Measurements from ENCODE around the gene HMX3.

Gene HMX3

DNA sequence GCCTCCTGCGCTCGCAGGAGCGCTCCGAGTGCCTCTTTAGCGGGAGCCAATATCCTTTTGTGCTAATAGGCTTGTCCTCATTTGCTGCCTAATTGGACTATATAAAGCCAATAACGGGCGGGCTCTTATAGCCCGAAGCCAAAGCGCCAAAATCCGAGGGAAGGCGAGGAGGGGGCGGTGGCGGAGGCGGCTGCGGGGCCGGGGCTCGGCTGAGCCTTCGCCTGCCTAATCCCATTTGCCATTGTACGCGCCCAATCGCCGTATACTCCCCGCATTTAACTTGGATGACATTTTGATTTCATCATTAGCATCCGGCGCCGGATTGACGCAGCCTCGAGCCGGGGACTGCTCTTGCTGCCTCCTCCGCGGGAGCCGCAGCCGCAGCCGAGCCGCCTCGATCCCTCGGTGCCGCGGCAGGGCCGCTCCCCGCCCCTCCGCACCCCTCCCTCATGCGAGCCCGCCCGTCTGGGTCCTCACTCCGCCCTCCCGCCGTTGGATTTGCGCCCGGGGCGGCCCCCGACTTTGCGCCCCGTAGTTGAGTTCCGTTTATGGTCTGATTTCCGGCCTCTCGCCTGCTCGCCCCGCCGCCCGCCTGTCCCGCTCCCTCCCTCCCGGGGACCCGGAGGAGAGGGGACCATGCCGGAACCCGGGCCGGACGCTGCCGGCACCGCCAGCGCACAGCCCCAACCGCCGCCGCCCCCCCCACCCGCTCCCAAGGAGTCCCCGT lies at the start of gene HMX3:
HMX3 (plus strand) TSS at position 556 of the 727 bp plus-strand sequence; CDS start at position 637, 81 bp downstream.
- no peak for DNase-seq

DNA sequence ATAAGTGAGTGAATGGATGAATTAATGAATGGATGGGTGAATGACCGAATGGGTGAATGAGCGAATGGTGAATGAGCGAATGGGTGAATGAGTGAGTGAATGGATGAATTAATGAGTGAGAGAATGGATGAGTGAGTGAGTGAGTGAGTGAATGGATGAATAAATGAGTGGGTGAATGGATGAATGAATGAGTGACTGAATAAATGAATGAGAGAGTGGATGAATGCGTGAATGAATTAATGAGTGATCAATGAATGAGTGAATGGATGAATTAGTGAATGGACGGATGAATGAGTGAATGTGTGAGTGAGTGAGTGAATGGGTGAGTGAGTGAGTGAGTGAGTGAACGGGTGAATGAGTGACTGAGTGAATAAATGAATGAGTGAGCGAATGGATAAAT lies 49.5 kb upstream of the HMX3 start:
- no peak for DNase-seq

GRCh38 chr10:123087348-123087747 lies 48.4 kb upstream of the HMX3 start:
- no peak for DNase-seq

- no peak for DNase-seq
Observed at GRCh38 chr10:123087786-123088185, 48.0 kb upstream of the HMX3 start.

DNA sequence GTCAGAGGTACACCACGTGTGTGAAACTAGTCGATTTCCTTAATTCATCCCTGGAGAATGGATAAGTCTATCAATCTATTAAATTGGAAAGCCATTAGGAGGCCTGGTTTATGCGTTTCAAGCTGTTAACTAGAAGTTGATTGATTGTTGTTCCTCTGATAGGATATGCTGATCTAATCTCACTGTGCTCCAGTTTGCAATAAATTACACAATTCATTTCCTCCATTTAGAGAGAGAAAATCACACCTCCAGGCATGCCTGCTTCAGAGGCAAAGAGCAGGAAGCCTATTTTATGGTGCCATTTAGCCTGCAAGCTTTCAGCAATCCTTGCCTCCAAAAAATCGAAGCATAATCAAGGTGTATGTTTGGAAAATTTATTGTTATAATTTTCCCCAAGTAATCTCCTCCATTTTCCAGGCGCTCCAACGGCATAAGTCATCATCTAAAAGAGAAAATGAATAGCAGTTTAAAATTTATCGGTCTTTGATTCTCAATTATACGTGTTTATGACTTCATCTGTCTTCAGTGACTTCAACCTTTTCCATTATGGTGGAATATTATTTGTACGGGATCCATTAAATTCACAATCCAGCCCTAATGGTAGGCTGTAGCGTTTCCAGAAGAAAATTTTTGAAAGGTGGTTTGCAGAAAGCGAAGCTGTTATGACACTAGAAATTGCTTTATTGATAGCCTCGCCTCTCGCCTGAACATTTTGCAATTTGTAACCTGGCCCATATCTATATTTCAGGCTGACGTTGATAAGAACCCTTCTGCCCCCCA lies 42.9 kb upstream of the HMX3 start:
- no peak for DNase-seq

DNA sequence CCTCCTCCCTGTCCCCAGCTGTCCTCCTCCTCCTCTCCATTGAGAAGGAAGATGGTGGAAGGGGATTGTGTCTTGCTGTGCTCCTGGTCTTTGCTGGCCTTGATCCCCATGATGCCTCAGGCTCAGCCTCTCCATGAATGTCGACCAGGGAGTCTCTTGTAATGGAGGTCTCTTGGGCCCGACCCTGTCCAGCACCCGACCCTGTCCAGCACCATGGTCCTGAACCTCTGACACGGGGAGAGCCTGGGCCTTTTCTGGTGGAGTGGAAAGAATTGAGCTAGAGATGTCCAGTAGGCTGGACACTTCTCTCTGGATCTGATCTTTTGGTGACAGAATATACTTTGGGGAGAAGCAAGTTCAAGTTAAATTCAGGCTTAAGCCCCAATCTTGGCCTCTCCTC lies 42.3 kb upstream of the HMX3 start:
- no peak for DNase-seq

DNA sequence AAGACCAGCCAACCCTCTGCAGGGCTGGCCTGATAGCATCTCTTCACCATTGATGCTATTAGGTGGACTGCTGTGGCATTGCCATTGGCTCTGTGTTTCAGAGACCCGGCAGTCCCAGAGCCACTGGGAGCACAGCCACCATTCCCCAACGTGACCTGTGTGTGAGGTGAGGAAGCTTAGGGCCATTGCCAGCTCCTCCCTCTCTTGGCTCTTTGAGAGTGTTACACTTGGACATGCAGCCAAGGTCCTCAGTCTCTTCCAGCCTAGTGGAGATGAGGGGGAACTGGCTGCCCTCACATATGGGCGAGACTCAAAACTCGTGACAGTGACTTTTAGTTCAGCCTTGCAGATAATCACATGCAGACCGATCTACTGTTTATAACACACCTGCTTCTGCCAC lies 39.3 kb upstream of the HMX3 start:
- no peak for DNase-seq

GRCh38 chr10:123097039-123097438 lies 38.7 kb upstream of the HMX3 start:
- DNase-seq: no peak

DNA sequence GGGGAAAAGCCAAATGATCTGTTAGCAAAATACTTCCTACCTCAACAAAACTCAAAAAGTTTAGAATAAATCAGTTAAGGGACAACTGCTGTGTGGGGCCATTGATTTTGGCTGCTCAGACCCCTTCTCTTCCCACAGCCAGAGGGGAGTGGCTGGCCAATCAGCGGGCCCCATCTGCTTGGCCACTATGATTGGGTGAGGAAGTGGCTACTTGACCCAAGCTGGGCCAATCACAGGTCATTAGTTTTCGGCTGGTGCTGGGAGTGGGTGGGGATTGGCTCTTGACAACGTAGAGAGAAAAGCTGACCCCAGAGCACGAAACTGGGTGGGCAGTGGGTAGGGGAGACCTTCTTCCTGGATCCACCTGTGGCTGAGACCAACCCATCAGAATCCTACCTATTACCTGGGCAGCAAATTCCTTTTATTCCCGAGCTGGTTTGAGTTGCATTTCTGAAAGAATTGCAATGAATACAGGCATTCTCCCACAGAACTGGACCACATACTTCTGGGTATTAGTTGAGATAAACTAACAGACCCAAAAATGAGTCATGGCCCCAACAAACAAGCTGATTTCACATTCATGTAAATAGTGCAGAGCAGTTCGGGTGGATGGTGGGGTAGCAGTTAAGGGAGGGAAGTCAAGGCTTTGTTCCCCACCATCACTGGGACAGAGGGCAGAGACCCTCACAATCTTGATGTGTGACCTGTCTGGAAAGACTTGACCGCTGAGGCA lies 35.6 kb upstream of the HMX3 start:
- DNase-seq: no peak

- DNase-seq: no peak
Observed at GRCh38 chr10:123101872-123102271, 33.9 kb upstream of the HMX3 start.

GRCh38 chr10:123102673-123103072 lies 33.1 kb upstream of the HMX3 start:
- DNase-seq: no peak

- no peak for DNase-seq
Observed at GRCh38 chr10:123103944-123104343, 31.8 kb upstream of the HMX3 start.

GRCh38 chr10:123109466-123109865 lies 26.3 kb upstream of the HMX3 start:
- DNase-seq: no peak

- no peak for DNase-seq
Observed at GRCh38 chr10:123117644-123118417, 17.9 kb upstream of the HMX3 start.

DNA sequence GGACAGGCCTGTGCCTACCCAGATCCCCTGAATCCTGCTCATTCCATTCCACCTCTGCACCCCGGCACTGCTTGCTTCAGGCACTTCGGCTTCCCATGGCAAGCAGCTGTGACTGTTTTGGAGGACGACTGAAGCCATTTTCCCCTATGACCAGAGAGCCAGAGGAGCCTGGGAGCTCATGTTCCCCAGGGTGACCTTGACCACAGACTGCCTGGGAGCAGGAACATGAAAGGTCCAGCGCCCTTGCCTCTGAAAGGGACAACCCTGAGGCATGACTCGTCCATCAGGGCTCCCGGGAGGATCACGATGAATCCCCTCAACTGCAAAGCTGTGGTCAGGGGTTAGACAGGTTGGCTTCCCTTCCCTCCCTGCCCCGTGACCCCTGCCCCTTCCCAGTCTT lies 16.7 kb upstream of the HMX3 start:
- no peak for DNase-seq

DNA sequence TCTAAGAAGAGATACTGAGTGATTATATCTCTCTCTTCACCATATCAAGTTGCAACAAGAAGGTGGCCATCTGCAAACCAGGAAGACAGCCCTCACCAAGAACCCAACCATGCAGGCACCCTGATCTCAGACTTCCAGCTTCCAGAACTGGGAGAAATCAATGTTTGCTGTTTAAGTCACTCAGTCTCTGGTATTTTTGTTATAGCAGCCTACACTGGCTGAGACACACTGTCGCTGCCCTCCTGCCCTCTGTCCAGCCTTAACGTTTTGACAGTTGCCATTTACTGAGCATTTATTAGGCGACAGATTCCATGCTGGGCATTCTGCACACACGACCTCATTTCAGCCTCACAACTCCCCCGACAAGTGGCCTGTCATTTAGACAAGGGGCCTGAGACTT lies 9.5 kb upstream of the HMX3 start:
- DNase-seq: no peak

GRCh38 chr10:123129618-123130271 lies 6.0 kb upstream of the HMX3 start:
- no peak for DNase-seq

DNA sequence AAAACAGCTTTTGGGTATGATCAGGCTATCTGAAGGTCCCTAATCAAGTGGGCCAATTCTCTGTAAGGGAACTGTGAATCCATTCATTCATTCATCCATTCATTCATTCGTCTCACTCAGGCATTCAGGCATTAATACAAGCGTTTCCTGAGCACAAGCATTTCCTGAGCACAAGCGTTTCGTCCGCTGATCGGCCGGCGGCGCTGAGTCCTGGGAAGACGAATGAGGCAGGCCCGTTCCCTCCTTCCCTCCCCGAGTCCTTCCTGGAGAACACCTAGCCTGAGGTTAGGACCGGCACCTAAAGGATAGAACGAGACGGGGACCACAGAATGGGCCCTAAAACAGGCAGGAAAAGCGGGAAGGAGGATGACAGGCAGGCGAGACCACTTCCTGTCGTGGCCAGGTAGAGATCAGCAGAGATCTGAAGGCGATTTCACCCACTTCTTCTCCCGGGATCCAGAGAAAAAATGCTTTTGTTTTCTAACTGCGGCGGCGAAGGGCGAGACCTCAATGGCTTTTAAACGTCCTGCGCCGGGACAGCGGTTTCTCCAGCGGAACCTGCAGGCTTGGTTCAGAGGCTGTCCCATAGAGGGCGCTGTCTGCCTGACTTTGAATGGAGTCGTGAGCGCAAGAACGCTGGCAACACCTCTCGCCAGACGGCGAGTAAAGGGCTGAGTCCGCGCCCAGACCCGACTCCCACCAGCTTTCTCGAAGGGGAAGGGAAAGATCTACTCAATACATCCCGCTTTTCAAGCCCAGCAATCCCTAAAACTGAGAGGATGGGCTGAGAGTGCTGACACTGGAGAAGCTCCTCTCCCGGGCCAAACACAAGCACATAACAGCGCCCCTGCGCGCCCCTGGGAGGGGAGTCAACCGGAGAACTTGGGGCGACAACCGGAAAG lies 2.9 kb upstream of the HMX3 start:
- peak; percentile 93 for DNase-seq

DNA sequence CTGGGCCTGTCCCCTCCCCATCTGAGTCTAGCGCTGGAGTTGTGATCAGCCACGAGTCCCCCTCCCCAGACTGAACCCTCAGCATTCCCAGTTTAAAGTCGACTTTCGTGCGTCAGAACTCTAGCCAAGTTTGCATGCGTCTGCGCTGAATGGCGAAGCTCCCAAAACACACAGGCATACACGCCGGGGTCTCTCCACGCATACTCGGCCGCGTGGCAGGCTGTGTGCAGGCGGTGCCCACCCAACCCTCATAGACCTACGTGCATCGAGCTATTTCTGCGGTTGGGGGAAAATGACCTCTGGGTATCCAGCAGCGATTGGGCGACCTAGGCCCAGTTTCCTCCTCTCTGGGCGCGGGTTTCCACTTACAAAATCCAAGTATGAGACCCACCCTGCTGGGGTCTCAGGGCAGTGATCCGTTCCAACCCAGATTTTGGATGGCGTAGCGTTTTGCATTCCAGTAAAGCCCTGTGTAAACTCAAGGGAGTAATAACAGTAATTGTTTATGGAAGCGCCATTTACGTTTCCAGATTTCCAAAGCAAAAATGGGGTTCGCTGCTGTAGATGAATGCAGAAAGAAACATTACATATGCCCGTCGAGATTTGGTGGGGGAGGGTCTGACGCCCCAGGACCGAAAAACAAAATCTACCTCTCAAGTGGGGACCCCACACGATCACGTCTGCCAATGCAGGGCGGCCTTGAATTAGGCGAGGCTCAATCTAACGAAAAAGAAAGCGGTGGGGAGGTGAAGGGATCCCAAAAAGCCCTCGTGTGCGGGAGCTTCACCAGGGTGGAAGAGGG lies 2.0 kb upstream of the HMX3 start:
- no peak for DNase-seq

DNA sequence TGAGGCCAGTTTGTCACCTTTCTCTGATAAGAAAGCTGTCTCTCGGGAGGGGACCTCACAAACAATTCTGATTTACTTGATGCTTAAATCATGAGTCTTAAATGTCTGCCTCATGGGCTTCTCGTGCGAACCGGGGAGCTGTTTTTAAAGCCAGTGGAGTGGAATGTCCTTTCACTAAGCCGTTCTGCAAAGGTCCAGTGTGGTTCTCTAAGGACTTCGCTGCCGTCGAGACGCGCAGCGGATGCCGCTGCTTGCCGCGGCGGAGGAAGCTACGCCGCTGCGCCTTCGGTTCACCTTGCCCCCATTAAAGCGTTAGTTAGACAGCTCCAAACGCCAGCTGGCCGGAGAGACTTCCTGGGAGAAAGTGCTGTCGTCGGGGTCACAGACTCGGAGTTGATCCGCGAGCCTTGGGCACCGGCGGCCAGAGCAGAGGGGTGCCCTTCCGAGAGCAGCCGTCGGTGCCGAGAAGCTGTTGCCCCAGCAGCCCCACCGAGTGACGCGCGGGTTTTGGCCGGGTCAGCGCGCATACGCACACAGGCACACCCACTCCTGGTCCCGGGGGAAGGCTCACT lies 1.3 kb upstream of the HMX3 start:
- DNase-seq: no peak

Data from hematopoietic multipotent progenitor cell treated with erythropoietin and hydrocortisone succinate and interleukin-3 and kit ligand, for 4 days (in vitro differentiated cells).